Osteoblast (primary cell): ENCODE results near the gene EIF4E1B. TPM values are rescaled to one million over a fixed set of nuclear protein-coding genes. Genes with fewer than 3 reads are reported as not detected.

Experiments used
- DNase-seq: peaks from one replicate; pipeline ENCODE4 v3.0.0; 2011; ENCODE audit warnings: low spot score, mixed read lengths; ENCODE audit not compliant: insufficient read length; ENCODE audit errors: missing footprints
- H2AFZ ChIP-seq: 2 replicates; pipeline ENCODE4 v1.6.0; 2011; ENCODE audit warnings: mild to moderate bottlenecking, low read length
- H3K27ac ChIP-seq: 2 replicates; pipeline ENCODE4 v1.5.1; 2011; ENCODE audit warnings: mild to moderate bottlenecking, low read depth, low read length, moderate library complexity
- H3K27me3 ChIP-seq: 2 replicates; pipeline ENCODE4 v1.6.0; 2012; ENCODE audit warnings: mild to moderate bottlenecking, control low read depth, inconsistent platforms, low read length, moderate library complexity; ENCODE audit not compliant: insufficient read depth
- H3K36me3 ChIP-seq: 2 replicates; pipeline ENCODE4 v1.5.1; 2011; ENCODE audit warnings: mild to moderate bottlenecking, low read length, control low read depth, moderate library complexity; ENCODE audit not compliant: insufficient read depth
- H3K4me1 ChIP-seq: 2 replicates; pipeline ENCODE4 v1.5.1; 2011; ENCODE audit warnings: mild to moderate bottlenecking, low read length, control low read depth, moderate library complexity; ENCODE audit not compliant: insufficient read depth
- H3K4me2 ChIP-seq: 2 replicates; pipeline ENCODE4 v1.6.0; 2011; ENCODE audit warnings: mild to moderate bottlenecking, low read length; ENCODE audit not compliant: insufficient read depth
- H3K4me3 ChIP-seq: fragments of 200-600 bp; sonication (generic); 3 replicates; pipeline ENCODE4 v1.5.1; 2012; ENCODE audit warnings: mild to moderate bottlenecking, low read length, inconsistent platforms; ENCODE audit not compliant: insufficient read depth
- H3K79me2 ChIP-seq: 2 replicates; pipeline ENCODE4 v1.6.0; 2012; ENCODE audit warnings: mild to moderate bottlenecking, low read length, control low read depth, inconsistent platforms; ENCODE audit not compliant: insufficient read depth
- H3K9me3 ChIP-seq: 2 replicates; pipeline ENCODE4 v1.5.1; 2011; ENCODE audit warnings: low read depth, low read length, control low read depth
- H4K20me1 ChIP-seq: 2 replicates; pipeline ENCODE4 v1.6.0; 2012; ENCODE audit warnings: mild to moderate bottlenecking, low read length, control low read depth; ENCODE audit not compliant: insufficient read depth
- total RNA-seq: library from RNA; depleted of rRNA; stranded (reverse); fragments of >200 nt; gene quantifications from 2 replicates; pipeline ENCODE4 v1.2.3, GENCODE V29; 2012
- TF ChIP-seq, protein P1 (sequence below): IDR thresholded peaks from 2 replicates; pipeline ENCODE4 v1.5.1; 2011; ENCODE audit warnings: mild to moderate bottlenecking, low read depth, low read length, moderate library complexity; ENCODE audit errors: extremely low read depth

The EIF4E1B gene
- total RNA-seq, 1 donor = not detected

DNA sequence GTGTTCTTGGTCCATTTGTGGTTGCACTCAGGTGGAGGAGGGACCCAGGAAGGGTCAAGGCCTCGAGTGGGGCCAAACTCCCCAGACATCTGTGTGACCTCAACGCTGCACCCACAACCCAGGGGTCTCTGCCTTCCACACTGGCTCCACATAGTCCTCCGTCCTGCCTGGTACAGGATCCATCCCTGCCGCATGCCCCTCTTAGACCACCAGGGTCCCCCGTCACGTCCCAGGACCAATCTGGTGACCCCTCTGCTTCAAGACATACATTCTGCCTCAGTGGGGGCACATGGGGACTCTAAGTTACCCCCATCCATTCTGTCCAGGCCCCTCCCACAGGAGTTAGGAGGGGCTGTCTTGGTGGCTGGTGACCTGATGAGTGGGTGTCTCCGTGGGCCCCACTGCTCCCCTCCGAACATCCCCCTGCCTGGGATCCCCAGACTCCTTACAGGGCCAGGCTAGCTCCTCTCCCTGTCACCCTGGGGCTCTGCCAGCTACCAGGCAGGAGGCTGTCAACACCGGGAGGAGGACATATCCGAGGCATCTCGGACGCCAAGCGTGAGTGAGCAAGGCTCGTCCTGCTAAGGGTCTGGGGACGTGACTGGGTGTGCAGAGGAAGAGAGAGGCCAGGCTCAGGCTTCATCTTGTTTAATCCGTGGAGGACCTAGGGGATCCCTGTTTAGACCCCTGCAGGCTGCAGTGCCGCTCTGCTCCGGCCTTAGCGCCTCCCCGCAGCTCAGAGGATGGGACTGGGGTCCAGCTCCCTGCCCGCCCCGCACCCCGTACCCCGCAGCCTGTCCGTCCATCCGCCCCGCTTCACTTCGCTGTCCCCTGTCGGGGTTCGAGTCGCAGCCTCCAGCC lies 49.1 kb downstream of the EIF4E1B start:
- no peaks in the 10 kb centered on the region for H3K9me3 ChIP-seq
- H3K27ac ChIP-seq = no peak overlapping the region
- no peaks in the 10 kb centered on the region for H4K20me1 ChIP-seq
- no peak overlapping the region for H2AFZ ChIP-seq
- peaks cover 54% of the 10 kb centered on the region for H3K27me3 ChIP-seq
- H3K4me3 ChIP-seq = peak overlapping the region; percentile 16
- H3K4me2 ChIP-seq = no peak overlapping the region
- peak; percentile 77 for DNase-seq
- peaks cover 10% of the 10 kb centered on the region for H3K4me1 ChIP-seq
- H3K36me3 ChIP-seq = no peaks in the 10 kb centered on the region
- TF ChIP-seq, protein P1, sequence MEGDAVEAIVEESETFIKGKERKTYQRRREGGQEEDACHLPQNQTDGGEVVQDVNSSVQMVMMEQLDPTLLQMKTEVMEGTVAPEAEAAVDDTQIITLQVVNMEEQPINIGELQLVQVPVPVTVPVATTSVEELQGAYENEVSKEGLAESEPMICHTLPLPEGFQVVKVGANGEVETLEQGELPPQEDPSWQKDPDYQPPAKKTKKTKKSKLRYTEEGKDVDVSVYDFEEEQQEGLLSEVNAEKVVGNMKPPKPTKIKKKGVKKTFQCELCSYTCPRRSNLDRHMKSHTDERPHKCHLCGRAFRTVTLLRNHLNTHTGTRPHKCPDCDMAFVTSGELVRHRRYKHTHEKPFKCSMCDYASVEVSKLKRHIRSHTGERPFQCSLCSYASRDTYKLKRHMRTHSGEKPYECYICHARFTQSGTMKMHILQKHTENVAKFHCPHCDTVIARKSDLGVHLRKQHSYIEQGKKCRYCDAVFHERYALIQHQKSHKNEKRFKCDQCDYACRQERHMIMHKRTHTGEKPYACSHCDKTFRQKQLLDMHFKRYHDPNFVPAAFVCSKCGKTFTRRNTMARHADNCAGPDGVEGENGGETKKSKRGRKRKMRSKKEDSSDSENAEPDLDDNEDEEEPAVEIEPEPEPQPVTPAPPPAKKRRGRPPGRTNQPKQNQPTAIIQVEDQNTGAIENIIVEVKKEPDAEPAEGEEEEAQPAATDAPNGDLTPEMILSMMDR = no peak
- no peaks in the 10 kb centered on the region for H3K79me2 ChIP-seq

DNA sequence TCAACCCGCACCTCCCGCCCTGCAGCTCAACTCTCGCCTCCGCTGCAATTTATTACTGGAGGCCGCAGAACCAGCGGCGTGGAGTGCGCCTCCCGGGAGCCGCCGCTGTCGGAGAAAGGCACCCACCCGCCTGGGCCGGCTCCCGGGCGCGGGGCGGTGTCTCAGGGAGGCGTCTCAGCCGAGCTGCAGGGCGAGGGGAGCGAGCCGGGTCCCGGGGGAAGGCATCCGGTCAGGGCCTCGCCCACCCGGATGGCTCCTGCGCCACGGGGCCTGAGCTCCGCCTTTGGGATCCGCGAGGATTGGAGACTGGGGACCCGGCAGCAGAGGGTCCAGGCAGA lies 49.7 kb downstream of the EIF4E1B start:
- Histone ChIP-seq H3K36me3 (no peaks in the 10 kb centered on the region), H3K79me2 (no peaks in the 10 kb centered on the region), H2AFZ (no peak overlapping the region), H3K9me3 (no peaks in the 10 kb centered on the region), H3K27me3 (peaks cover 60% of the 10 kb centered on the region), H4K20me1 (no peaks in the 10 kb centered on the region), H3K4me3 (peak overlapping the region; percentile 16), H3K4me2 (no peak overlapping the region), H3K4me1 (peaks cover 10% of the 10 kb centered on the region), H3K27ac (no peak overlapping the region)
- TF ChIP-seq, protein P1 = no peak
- DNase-seq = peak; percentile 67

DNA sequence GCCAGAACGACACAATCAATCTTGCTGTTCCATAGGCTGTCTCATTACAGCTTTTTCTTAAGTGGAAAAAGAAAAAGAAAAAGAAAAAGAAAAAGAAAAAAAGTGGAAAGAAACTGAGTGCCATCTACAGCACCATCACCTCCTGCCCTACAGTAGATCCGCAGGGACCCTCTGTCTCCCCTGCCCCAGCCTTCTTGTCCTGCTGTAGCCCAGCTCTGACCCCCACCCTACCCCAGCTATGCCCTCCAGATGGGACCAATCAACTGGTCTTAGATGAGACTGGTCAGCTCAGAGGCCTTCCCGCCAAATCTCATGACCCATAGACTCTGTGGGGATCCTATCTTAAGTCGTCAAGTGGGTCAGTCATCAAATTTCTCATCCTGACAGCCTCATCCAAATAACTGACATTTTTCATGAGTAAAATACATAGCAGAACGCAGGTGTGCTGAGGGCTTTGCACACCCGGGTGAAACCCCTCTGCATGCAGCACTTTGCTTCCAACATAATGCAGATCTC lies 51.6 kb downstream of the EIF4E1B start:
- peak; percentile 66 for DNase-seq
- Histone ChIP-seq H3K36me3 (no peaks in the 10 kb centered on the region), H3K4me3 (no peak overlapping the region), H3K4me2 (no peak overlapping the region), H2AFZ (no peak overlapping the region), H3K79me2 (no peaks in the 10 kb centered on the region), H3K27me3 (peaks cover 60% of the 10 kb centered on the region), H4K20me1 (no peaks in the 10 kb centered on the region), H3K4me1 (no peaks in the 10 kb centered on the region), H3K27ac (no peak overlapping the region), H3K9me3 (no peaks in the 10 kb centered on the region)
- TF ChIP-seq, protein P1 = no peak

DNA sequence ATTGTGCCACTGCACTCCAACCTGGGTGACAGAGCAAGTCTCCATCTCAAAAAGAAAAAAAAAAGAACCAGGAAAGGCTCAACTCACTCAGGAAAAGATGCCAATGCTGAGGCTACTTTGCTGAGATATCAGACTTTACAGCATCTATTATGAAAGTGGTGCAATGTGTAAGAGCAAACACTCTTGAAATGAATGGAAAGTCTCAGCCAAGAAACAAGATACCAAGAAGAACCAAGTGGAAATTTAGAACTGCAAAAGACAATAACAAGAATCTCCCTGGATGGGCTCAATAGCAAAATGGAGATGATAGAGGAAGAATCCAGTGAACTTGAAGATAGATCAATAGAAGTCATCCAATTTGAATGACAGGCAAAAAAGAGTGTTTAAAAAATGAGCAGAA lies 54.5 kb downstream of the EIF4E1B start:
- TF ChIP-seq, protein P1 = no peak
- Histone ChIP-seq H3K4me2 (no peak overlapping the region), H3K9me3 (peaks cover 4% of the 10 kb centered on the region), H3K79me2 (no peaks in the 10 kb centered on the region), H3K4me1 (no peaks in the 10 kb centered on the region), H3K36me3 (no peaks in the 10 kb centered on the region), H3K4me3 (no peak overlapping the region), H2AFZ (no peak overlapping the region), H3K27ac (no peak overlapping the region), H4K20me1 (no peaks in the 10 kb centered on the region), H3K27me3 (peaks cover 57% of the 10 kb centered on the region)
- peak; percentile 23 for DNase-seq
